ENCODE measurements around the gene IFNA2.
"Not testable (repeated sequence)": the region's sequence is repeated elsewhere in the genome, so short reads cannot be mapped to it uniquely, and the experiment has no call there.

Gene IFNA2

GRCh38 chr9:21385131-21385670 is at the start of gene IFNA2:
Gene IFNA2 (minus strand): TSS chr9:21385398. CDS start chr9:21385329, 69 bp downstream.
- DNase-seq, result no peak

DNA sequence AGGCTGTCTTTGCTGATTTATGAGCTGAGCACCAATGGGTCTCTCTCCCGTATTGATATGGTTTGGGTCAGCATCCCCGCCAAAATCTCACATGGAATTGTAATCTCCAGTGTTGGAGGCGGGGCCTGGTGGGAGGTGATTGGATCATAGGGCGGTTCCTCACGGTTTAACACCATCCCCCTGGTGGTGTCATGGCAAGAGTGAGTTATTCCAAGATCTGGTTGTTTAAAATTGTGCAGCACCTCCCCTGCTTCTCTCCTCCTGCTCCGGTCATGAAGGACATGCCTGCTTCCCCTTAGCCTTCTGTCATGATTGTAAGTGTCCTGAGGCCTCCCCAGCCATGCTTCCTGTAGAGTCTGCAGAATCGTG is 49.8 kb upstream of the IFNA2 start:
- DNase-seq, result not testable (repeated sequence)

- peak; percentile 39 to 54 for DNase-seq
Measured at GRCh38 chr9:21434202-21435014, 49.2 kb upstream of the IFNA2 start.

DNA sequence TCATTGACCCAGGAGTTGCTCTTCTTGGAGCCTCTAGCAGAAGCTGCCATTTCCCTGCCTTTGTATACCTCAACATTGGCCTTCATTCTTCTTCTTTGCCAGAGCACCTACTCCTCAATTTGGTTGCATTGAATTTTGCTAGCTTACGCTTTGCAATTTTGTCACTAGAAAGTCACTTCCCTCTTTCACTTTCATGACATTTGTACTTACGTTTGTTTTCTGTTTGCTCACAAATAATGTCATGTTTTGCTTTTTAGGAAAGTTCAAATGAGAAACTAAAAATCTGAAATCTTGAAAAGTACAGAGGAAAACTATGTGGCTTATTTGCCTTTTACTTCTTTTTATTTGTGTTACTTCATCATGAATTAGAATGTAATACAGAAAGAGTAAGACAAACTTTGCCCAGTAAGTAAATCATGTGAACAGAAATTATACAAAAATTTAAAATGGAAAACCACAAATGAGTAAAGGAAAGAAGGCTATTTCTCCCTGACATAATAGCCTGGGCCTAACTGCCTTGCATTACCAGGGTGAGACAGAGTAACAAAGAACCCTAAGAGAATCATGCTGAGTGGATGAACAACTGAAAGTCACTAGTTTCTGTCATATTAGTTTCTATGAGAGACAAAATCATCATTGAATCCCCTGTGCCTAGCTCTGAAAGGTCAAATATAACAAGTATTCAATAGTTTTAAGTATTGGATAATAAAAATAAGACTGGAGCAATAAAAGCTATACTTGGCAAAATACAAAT is 47.7 kb upstream of the IFNA2 start:
- DNase-seq, result no peak

DNA sequence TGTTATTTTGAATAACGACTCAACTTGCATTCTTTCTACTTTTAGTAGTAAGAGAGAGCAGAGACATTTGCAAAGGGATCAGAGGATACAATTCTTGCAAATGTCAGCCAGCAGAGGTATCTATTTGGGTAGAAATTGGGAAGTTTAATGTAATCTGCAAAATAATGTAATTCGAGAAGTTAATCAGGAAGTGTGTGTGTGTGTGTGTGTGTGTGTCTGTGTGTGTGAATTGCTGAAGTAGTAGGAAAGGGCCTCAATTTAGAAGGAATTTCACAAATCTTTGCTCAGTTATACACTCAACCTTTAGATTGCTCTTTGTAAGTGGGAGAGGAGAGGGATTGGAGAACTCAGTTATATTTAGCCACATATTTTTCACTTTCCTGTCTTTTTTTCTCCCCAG is 44.0 kb upstream of the IFNA2 start:
- DNase-seq, result no peak

GRCh38 chr9:21428235-21428634 is 43.0 kb upstream of the IFNA2 start:
- DNase-seq, result no peak

DNA sequence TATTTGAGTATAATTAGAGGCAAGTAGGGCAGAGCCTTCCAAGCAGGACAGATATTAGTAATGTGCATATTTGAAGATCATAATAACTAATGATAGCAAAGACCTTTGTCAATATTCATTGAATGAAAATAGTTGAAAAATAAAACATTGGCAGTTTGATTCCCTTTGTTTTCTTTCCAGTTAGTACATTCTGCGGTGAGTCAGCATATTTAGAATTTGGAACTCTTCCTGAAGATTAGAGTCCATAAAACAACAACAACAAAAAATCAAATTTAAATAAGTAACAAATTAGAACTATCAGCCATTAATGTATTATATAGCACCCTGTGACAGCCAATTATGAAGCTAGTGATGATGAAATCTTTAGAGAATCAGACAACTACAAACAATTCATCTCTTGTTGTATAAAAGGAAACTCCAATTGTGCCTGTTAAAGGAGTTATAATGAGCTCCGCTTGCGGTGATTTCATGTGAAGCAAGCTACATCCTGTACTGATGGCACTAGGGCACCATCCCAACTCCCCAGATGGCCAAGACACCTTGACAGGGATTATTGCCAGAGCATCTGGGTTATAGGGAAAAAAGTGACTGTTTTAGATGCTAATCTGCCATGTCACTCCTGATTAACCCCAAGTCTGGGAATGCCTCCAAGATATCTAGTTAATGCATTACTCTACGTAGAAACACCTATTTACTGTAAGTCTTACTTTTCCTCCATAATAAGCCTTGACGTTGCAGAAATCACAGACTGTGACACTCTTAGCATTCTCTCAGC is 30.5 kb upstream of the IFNA2 start:
- no peak for DNase-seq

- no peak for DNase-seq
Measured at GRCh38 chr9:21414220-21414940, 29.2 kb upstream of the IFNA2 start.

DNA sequence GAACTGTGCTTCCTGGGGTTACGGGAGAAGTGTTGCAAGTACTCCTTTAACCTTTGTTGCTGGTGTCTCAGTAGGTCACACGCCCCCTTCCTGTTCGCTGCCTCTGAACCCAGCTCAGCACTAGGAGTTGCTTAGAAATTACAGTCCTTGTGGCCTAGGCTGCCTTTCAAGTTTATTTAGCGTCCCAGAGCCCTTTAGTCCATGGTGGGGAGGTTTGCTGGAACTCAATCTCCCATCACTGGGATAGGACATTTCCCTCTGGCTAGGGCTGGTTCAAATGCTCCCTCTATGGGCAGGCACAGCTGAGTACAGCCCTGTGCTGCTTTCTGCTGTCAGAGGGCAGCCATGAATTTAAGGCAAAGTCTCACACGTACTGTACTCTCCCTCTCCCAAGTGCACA is 28.4 kb upstream of the IFNA2 start:
- peak in 1 of 2 donors; percentile 8 for DNase-seq

- no peak for DNase-seq
Measured at GRCh38 chr9:21413151-21413550, 28.0 kb upstream of the IFNA2 start.

- no peak for DNase-seq
Measured at GRCh38 chr9:21412107-21412506, 26.9 kb upstream of the IFNA2 start.

DNA sequence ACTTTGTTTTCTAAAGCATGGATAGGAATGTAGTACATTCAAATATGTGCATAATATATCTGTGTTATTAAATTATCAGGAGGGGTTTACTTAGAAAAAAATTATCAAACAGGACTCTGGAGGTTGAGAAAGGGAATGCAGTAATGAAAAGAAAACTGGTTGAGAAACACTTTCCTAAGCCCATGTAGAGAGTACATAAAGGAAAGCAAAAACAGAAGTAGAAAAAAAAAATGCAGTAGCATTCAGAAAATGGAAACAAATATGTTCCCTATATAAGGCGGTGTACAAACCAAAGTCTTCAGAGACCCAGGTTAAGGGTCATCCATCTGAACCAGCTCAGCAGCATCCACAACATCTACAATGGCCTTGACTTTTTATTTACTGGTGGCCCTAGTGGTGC is 23.6 kb upstream of the IFNA2 start, which contains the start of gene IFNA8:
IFNA8 (plus strand) TSS at position 301 of the 400 bp plus-strand sequence; CDS start at position 361, 60 bp downstream.
- DNase-seq, result no peak

GRCh38 chr9:21404146-21404545 is 18.9 kb upstream of the IFNA2 start:
- no peak for DNase-seq

- no peak for DNase-seq
Measured at GRCh38 chr9:21402386-21403251, 17.4 kb upstream of the IFNA2 start.

DNA sequence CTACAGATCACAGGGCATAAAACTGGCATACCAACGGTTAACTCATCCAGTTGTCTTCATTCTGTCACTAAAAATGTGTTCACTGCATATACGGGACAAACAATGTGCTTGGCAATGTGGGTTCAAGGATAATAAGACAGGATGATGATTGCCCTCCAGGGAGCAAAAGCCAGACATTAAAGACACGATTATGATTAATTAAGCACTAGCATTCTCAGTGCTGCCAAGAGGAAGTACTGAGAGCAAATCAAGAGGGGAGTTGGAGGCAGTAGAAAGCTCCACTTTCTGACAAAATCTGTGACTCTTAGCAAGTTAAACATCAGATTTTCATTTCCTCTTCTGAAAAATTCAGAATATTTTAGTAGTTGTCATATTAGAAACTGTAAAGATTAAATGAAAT is 14.8 kb upstream of the IFNA2 start:
- no peak for DNase-seq

DNA sequence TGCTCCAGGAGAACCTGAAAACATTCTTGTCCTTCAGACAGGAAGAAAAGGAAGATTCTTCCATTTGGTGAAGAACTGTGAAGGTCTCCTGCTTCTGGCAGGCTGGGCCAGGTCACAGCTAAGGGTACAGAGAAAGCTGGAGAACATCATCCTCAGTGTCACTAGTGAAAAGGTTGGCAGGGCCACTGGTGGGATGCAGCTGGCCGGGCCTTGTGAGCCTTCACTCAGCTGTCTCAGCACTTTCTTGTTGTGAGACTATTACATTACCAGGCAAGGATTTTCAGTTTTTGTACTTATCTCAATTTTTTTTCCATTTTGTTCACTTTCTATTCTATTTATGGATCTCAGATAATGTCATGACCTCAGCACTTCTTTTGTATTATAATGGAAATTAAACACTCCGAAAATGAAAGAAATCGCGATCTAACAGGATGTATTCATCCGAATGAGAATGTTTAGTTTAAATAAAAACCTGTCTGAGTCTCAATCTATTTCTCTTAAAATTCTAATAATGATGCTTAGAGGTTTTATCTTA is 13.8 kb upstream of the IFNA2 start:
- no peak for DNase-seq

- peak; percentile 55 to 61 for DNase-seq
Measured at GRCh38 chr9:21395778-21396717, 10.8 kb upstream of the IFNA2 start.

DNA sequence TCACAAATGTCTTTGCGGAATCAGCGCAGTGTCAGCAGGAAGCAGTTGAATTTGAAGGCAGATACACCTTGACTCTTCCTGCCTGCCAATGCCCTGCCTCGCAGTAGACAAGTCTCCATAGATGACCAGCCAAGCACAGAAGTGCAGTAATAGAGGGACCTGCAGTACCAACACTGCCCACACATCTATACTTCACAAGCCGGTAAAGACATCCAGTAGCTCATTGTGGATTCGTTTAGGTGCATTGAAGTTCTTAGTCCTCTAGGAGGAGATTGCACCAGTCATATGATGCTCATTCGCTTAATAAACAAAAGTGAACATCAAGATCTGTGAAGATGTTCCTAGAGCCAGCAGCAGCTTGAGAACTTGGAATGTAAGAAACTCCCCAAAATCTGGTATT is 7.1 kb upstream of the IFNA2 start:
- no peak for DNase-seq

DNA sequence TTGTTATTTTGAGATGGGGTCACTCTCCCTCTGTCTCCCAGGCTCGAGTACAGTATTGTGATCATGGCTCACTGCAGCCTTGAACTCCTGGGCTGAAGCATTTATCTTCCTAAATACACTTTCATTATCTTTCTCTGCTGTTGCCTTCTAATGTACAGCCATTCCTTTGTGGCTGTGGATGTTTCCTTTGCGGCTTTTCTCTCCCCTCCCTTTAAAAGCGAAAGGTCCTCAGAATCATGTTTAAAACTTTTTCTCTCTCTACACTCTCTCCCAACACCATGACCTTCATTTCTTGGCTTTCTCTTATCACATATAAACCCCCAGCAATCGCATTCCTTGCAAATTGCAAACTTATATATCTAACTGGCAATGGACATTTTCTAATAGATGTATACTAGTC is 1.6 kb downstream of the IFNA2 start:
- DNase-seq, result no peak

Data from activated CD4-positive, alpha-beta T cell treated with anti-CD3 and anti-CD28 coated beads for 4 hours (primary cell).